ENCODE data around the gene FOSL1.

DNA sequence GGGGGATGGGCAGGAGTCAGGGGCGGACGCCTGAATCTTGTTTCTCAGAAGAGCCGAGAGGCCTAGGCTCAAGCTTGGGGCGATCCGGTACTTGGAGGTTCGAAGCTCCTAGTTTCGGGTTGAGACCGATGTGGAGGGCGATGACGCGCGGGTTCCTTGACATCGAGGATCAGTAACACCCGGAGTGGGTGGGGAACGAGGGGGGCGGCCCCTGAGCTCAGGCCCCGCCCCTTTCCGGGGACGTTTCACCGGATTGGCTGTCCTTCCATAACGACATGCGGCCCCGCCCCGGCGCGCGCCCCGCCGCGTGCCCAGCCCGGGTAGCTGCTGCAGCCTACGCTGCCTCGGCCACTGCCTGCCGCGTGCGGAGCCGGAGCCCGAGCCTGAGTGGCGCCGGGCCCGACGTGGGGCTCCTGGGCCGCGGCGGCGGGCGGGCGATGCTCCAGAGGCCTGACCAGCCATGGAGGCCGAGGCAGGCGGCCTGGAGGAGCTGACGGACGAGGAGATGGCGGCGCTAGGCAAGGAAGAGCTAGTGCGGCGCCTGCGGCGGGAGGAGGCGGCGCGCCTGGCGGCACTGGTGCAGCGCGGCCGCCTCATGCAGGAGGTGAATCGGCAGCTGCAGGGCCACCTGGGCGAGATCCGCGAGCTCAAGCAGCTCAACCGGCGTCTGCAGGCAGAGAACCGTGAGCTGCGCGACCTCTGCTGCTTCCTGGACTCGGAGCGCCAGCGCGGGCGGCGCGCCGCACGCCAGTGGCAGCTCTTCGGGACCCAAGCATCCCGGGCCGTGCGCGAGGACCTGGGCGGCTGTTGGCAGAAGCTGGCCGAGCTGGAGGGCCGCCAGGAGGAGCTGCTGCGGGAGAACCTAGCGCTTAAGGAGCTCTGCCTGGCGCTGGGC, 9.6 kb downstream of the FOSL1 start, which contains the start of gene CCDC85B:
- TF ChIP-seq, protein P1, sequence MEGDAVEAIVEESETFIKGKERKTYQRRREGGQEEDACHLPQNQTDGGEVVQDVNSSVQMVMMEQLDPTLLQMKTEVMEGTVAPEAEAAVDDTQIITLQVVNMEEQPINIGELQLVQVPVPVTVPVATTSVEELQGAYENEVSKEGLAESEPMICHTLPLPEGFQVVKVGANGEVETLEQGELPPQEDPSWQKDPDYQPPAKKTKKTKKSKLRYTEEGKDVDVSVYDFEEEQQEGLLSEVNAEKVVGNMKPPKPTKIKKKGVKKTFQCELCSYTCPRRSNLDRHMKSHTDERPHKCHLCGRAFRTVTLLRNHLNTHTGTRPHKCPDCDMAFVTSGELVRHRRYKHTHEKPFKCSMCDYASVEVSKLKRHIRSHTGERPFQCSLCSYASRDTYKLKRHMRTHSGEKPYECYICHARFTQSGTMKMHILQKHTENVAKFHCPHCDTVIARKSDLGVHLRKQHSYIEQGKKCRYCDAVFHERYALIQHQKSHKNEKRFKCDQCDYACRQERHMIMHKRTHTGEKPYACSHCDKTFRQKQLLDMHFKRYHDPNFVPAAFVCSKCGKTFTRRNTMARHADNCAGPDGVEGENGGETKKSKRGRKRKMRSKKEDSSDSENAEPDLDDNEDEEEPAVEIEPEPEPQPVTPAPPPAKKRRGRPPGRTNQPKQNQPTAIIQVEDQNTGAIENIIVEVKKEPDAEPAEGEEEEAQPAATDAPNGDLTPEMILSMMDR (IDR thresholded peaks at IDR 0.05 in 8 of 11, conservative IDR thresholded peaks at IDR 0.05 in 3 of 11) = peak in 7 of 11 experiments; percentile 7 to 39 (median 13)
- peak; percentile 59 to 96 (median 90) for TF ChIP-seq POLR2A (IDR thresholded peaks at IDR 0.05)

All from spleen (tissue), 7 donors.